LNCaP clone FGC (cell line): Measurements from ENCODE around the gene MXD4.

Experiments
- DNase-seq: peaks from one replicate; pipeline ENCODE4 v3.0.0-alpha.2; 2011; ENCODE audit warnings: low read depth
- H3K4me3 ChIP-seq: 2 replicates; pipeline ENCODE4 v1.5.1; 2011; ENCODE audit warnings: mild to moderate bottlenecking, low read depth, low read length, control low read depth
- CTCF ChIP-seq: IDR thresholded peaks from 2 replicates; pipeline ENCODE4 v1.5.1; 2012; ENCODE audit warnings: mild to moderate bottlenecking; ENCODE audit not compliant: control insufficient read depth, insufficient read depth; ENCODE audit errors: extremely low read depth

Gene MXD4

DNA sequence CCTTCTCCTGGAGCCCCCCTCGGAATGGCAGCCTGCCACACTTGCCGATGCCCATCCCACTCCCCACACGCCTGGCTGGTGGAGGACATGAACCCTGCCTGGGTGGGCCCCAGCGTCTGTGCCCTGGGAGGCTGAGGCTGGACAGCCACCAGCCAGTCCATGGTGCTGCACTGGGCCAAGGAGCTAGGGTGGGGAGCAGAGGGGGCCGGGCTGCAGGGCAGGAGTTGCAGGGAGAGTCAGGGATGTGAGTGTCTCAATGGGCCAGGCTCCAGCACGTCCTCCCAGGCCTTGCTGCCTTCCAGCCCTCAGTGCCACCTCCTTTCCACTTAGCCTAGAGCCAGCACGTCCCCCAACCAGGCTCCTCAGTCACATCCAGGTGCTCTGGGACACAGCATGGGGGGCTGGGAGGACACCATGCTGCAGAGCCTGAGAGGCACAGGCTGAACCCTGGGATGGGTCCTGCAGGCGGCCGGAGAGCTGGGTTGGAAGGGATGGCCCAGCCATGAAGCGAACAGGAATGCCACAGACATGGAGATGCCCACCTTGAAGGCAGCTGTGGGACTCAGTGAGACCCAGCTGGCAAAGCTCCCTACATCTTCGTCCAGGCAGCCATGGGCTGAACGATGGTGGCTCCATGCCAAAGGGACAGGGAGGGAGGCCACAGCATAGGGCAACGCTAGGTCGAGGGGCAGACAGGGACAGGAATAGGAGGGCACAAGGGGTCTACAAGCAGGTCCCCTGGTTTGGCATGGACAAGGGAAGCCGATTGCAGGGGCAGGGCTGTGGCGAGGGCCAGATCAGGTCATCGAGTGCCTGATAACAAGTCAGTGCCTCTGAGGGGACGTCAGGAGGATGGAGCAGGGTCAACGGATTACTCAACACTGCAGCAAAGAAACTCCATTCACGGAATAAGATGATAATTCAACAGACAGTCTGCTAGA lies 30.1 kb upstream of the MXD4 start:
- no peak for TF ChIP-seq CTCF
- no peak for DNase-seq
- no peak overlapping the region for H3K4me3 ChIP-seq

- no peak for TF ChIP-seq CTCF
- no peak overlapping the region for H3K4me3 ChIP-seq
- no peak for DNase-seq
These were observed 29.2 kb upstream of the MXD4 start for GRCh38 chr4:2290974-2291704.

- no peak for DNase-seq
- TF ChIP-seq CTCF = no peak
These were observed 28.6 kb upstream of the MXD4 start for GRCh38 chr4:2290488-2290887.

DNA sequence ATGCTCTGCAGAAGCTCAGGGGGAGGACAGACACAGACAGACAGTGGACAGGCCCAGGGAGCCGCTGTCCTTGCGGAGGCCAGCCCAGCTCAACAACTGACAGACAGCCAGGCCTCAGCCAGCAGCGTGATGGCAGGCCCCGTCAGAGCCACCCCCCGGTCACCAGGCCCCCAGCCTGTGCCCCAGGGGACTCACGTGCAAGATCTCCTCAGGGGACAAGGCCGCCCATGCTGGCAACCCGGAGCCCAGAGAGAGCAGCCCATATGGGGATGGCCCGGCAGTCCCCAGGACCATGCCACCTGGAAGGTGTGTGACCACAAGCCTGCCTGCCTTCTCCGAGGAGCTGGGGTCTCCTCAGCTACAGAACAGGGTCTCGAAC lies 28.0 kb upstream of the MXD4 start:
- no peak for DNase-seq
- no peak overlapping the region for H3K4me3 ChIP-seq
- TF ChIP-seq CTCF = no peak

More at GRCh38 chr4:2290488-2290887, 28.6 kb upstream of the MXD4 start:
- H3K4me3 ChIP-seq = no peak overlapping the region

DNA sequence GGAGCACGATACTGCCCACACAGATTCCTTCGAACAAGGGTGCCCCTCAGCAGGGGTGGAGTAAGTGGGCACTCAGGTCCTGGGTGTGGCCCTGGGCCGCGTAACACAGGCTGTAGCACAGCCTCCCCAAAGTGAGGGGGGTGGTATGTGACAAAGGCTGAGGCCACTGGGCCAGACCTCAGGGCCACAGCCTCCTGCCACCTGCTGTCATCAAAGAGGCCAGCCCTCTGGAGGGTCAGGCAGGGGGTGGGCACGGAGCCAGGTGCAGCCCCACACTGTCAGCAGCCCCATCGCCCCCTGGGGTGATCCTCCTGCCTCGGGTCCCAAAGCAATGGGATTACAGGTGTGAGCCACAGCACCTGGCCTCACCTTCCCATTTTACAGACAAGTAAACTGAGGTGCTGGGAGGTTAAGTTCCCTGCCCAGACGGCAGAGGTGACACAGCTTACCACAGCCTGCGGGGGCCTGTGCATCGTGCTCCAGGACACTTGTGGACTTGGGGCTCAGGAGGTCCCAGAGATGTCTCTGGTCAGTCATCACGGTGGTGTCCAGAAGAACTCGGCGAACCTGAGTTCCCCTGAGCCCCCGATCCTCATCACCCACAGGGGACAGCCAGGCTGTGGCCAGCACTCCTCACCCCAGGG lies 27.5 kb upstream of the MXD4 start:
- no peak overlapping the region for H3K4me3 ChIP-seq
- DNase-seq = no peak
- TF ChIP-seq CTCF = no peak

DNA sequence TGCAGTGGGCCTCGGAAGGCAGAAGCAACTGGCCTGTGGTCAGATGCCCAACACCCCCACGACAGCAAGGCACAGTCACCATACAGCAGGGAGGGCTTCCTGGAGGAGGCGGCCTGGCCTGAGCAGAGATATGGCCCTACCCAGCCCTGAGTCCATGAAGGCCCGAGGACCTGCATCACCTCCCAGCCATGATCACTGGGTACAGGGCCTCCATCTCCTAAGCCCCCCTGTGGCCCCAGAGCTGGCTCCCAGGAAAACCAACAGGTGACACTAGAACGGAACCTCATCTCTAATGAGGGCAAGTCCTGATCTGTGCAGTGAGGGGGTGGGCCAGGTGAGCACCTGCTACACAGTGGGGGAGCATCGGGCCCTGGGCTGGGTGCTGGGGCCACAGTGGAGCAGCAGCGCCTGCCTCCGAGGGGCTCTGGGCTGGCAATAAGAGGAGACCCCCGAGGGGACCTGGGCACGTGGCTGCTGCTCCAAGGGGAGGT lies 26.2 kb upstream of the MXD4 start:
- no peak for TF ChIP-seq CTCF
- DNase-seq = no peak
- H3K4me3 ChIP-seq = no peak overlapping the region
